Epidermal melanocyte (primary cell): ENCODE data around the gene HSD17B8.

Experiments used
- DNase-seq: peaks from one replicate; pipeline ENCODE4 v3.0.0; 2011; ENCODE audit warnings: low spot score; ENCODE audit not compliant: insufficient read length

HSD17B8 gene

GRCh38 chr6:33191383-33192104, 12.9 kb upstream of the HSD17B8 start:
- DNase-seq, result no peak

- no peak for DNase-seq
Measured at GRCh38 chr6:33192105-33192646, 12.3 kb upstream of the HSD17B8 start, which contains the start of gene COL11A2. COL11A2 (minus strand) TSS chr6:33192467; CDS start chr6:33192240, 227 bp downstream.

- DNase-seq, result peak; percentile 78
Measured at GRCh38 chr6:33192671-33193602, 11.5 kb upstream of the HSD17B8 start.

GRCh38 chr6:33193619-33194018, 10.8 kb upstream of the HSD17B8 start:
- no peak for DNase-seq

- no peak for DNase-seq
Measured at GRCh38 chr6:33194431-33194979, 9.9 kb upstream of the HSD17B8 start.

GRCh38 chr6:33195304-33196165, 8.9 kb upstream of the HSD17B8 start:
- no peak for DNase-seq

- peak; percentile 81 for DNase-seq
Measured at GRCh38 chr6:33197431-33198048, 6.9 kb upstream of the HSD17B8 start.

- no peak for DNase-seq
Measured at GRCh38 chr6:33198159-33198852, 6.1 kb upstream of the HSD17B8 start.

- DNase-seq, result no peak
Measured at GRCh38 chr6:33198853-33199436, 5.5 kb upstream of the HSD17B8 start.

- DNase-seq, result peak; percentile 55
Measured at GRCh38 chr6:33199687-33200218, 4.7 kb upstream of the HSD17B8 start.

- peak; percentile 96 for DNase-seq
Measured at GRCh38 chr6:33200219-33201146, 4.0 kb upstream of the HSD17B8 start, which contains the start of the genes RXRB and SLC39A7. RXRB (minus strand) TSS chr6:33200665; CDS start chr6:33200476, 189 bp downstream. SLC39A7 (plus strand) TSS chr6:33200867; CDS start chr6:33201246, 379 bp downstream.

GRCh38 chr6:33201147-33201545, 3.3 kb upstream of the HSD17B8 start:
- no peak for DNase-seq

- no peak for DNase-seq
Measured at GRCh38 chr6:33201935-33202334, 2.5 kb upstream of the HSD17B8 start.

GRCh38 chr6:33202799-33203198, 1.7 kb upstream of the HSD17B8 start:
- DNase-seq, result no peak

GRCh38 chr6:33203443-33204164, 851 bp upstream of the HSD17B8 start:
- no peak for DNase-seq

GRCh38 chr6:33204165-33204414, 365 bp upstream of the HSD17B8 start:
- no peak for DNase-seq
